ENCODE results near the gene RHOV.

Gene RHOV

DNA sequence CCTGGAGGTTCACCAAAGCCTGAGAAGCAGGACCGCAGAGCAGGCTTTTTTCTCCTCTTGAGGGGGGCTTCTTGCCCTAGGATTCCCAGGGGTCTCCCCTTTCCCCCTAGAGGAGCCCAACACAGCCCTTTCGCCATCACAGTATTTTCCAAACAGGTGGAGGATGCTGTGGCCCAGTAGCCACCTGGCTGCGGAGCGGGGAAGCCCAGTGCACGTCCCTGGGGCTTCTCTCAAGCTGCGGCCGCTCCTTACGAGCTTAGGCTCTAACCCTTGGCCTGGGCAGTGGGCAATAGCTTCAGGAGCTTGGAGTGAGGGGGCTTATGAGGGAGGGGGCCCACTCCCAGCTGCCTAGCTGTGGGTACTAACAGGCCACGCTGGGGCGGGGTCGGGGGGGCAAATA, 43.6 kb upstream of the RHOV start:
- H3K4me3 ChIP-seq (ENCODE audit: low read depth, low read length) = no peak overlapping the region
- TF ChIP-seq, protein P1, sequence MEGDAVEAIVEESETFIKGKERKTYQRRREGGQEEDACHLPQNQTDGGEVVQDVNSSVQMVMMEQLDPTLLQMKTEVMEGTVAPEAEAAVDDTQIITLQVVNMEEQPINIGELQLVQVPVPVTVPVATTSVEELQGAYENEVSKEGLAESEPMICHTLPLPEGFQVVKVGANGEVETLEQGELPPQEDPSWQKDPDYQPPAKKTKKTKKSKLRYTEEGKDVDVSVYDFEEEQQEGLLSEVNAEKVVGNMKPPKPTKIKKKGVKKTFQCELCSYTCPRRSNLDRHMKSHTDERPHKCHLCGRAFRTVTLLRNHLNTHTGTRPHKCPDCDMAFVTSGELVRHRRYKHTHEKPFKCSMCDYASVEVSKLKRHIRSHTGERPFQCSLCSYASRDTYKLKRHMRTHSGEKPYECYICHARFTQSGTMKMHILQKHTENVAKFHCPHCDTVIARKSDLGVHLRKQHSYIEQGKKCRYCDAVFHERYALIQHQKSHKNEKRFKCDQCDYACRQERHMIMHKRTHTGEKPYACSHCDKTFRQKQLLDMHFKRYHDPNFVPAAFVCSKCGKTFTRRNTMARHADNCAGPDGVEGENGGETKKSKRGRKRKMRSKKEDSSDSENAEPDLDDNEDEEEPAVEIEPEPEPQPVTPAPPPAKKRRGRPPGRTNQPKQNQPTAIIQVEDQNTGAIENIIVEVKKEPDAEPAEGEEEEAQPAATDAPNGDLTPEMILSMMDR (IDR thresholded peaks at IDR 0.05; ENCODE audit: borderline replicate concordance, insufficient read depth, low read depth, low read length) = no peak

DNA sequence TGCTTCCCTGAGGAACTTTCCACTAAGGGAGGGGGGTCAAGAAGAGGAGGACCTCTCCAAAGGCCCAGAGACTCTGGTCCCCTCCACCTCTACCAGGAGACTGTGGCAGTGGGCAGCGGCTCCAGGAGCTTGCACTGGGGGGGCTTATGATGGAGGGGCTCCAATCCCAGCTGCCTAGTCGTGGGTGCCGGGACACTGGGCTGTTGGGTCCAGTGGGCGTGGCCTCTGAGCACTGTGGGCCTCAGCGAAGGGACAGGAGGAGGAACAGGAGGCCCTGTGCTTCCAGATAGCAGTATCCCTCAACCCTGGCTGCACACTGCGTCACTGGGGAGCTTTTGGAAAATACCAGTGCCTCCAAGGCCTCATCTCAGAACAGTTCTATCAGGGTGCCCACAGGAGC, 41.6 kb upstream of the RHOV start:
- TF ChIP-seq, protein P1 (IDR thresholded peaks at IDR 0.05; ENCODE audit: borderline replicate concordance, insufficient read depth, low read depth, low read length) = no peak
- H3K4me3 ChIP-seq (ENCODE audit: low read depth, low read length) = no peak overlapping the region

DNA sequence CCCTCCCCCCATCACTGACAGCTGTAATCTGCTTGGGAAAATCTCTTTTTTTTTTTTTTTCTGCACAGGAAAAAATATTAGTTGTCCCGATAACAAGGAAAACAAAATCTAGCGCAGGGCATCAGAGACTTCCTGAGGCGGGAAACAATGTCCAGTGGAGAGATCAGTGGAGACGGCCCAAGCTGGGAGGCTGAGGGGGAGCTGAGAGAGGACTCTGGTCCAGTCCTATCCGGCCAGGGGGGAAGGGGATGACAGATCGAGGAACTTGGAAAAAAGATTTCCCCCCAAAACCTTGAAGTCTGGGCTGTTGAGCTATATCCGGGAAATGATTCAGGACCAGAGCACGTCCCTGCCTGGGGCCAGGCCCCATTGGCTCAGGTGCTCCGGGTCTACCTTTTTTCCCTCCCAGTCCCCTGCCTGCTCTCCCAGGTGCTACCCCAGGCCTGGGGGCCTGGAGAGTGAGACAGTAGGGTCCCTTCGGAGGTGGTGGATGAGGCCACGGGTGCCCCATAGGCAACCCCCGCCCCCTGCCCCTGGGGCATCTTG, 41.2 kb upstream of the RHOV start:
- TF ChIP-seq, protein P1 (IDR thresholded peaks at IDR 0.05; ENCODE audit: borderline replicate concordance, insufficient read depth, low read depth, low read length) = no peak
- H3K4me3 ChIP-seq (ENCODE audit: low read depth, low read length) = no peak overlapping the region

DNA sequence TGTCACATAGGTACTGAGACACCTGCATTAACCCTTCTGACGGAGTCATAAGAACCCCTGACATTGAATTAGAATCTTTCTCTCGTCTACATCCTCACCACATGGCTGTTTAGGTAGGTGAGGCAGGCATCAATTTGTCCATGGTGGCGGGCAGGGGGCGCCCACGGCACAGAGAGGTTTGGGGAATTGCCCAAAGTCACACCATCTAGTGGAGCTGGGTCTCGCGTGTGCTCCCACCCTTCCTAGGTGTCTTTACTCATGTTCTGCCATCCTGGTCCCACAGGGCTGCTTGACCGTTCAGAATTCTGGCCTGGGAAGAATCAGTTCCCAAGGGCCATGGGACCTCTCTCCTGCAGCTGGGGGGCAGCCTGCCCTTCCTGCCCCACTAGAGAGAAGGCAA, 40.5 kb upstream of the RHOV start:
- TF ChIP-seq, protein P1 (IDR thresholded peaks at IDR 0.05; ENCODE audit: borderline replicate concordance, insufficient read depth, low read depth, low read length) = peak; percentile 30; the same call in 1 of the 2 replicates

DNA sequence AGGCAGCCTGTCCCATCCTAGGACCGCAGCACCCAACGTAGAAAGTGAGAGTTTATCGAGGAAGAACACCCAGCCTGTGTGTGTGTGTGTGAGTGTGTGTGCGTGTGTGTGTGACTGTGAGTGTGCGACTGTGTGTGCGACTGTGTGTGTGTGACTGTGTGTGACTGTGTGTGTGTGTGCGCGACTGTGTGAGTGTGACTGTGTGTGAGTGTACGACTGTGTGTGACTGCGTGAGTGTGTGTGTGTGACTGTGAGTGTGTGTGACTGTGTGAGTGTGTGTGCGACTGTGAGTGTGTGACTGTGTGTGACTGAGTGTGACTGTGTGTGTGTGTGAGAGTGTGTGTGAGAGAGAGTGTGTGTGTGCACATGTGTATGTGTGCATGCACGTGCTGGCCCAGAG, 40.0 kb upstream of the RHOV start:
- TF ChIP-seq, protein P1 (IDR thresholded peaks at IDR 0.05; ENCODE audit: borderline replicate concordance, insufficient read depth, low read depth, low read length) = no peak
- H3K4me3 ChIP-seq (ENCODE audit: low read depth, low read length) = no peak overlapping the region

More for the DNA sequence above, 40.5 kb upstream of the RHOV start:
- no peak overlapping the region for H3K4me3 ChIP-seq (ENCODE audit: low read depth, low read length)

DNA sequence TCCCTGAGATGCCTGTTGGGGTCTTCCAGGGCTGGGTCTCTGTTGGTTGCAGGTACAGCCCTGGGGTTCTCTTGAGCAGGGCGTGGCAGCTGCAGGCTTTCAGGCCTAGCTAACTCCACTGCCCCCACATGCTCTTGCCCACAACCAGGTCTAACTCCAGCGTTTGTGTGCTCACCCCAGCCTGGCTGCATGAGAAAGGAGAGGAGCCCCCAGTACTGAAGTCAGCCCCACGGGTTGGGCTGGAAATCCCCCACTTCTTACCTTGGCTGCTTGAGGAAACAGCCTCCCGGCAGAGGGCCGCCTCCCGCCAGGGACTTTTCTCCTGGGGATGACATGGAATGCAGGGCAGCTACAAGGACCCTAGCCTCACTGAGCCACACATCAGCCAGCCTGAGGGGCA, 38.4 kb upstream of the RHOV start:
- H3K4me3 ChIP-seq (ENCODE audit: low read depth, low read length) = no peak overlapping the region
- TF ChIP-seq, protein P1 (IDR thresholded peaks at IDR 0.05; ENCODE audit: borderline replicate concordance, insufficient read depth, low read depth, low read length) = no peak

DNA sequence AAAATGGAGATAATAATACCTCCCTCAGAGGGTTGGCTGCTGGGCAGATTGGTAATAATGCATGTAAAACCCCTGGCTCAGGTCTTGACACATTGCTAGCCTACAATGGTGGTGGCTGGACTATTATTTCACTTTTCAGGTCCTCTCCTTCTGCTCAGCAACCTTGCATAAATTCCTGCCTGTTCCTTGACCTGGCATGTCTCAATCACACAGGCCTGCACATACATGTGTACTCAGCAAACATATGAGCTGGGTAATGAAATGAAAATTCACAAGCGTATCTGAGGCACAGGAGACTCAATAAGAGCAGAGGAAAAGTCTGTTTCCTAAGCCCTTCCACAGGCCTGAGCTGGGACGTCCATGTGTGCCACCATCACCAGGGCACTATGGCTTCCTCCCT, 37.7 kb upstream of the RHOV start:
- TF ChIP-seq, protein P1 (IDR thresholded peaks at IDR 0.05; ENCODE audit: borderline replicate concordance, insufficient read depth, low read depth, low read length) = no peak
- no peak overlapping the region for H3K4me3 ChIP-seq (ENCODE audit: low read depth, low read length)
